IMR-90 (cell line): ENCODE measurements around the gene POLR1B. TPM values are rescaled to one million over a fixed set of nuclear protein-coding genes. Genes with fewer than 3 reads are reported as not detected.
"Not testable (repeated sequence)": the region's sequence is repeated elsewhere in the genome, so short reads cannot be mapped to it uniquely, and the experiment has no call there.

Experiments
- ATAC-seq: fragments of 200-7000 bp; cut with Tn5 transposase; 2 replicates; pipeline ENCODE4 v1.9.1; 2020; ENCODE audit warnings: low read depth, mild to moderate bottlenecking, moderate library complexity
- BruUV-seq: library from RNA; stranded (reverse); fragments of 400-500 nt; replicated peaks from 2 replicates; lab custom pipeline; 2021; lab: Mats Ljungman, UMichigan
- CTCF ChIA-PET: fragments of 300-600 bp; formaldehyde crosslinking; extraction: SDS; loops from one replicate; lab custom pipeline; 2021; ENCODE audit warnings: antibody characterized with exemption; lab: Yijun Ruan, JAX
- POLR2A ChIA-PET: fragments of 300-600 bp; sonication (Branson Sonifier 250); formaldehyde crosslinking; loops from one replicate; lab custom pipeline; 2022; ENCODE audit warnings: antibody characterized with exemption; ENCODE audit not compliant: unreplicated experiment; lab: Charles Lee
- DNase-seq: peaks from one replicate; pipeline ENCODE4 v3.0.0; 2013
- H2AFZ ChIP-seq: replicated peaks from 2 replicates; pipeline ENCODE3; 2013; ENCODE audit warnings: low read length, mild to moderate bottlenecking; ENCODE audit not compliant: poor library complexity
- H2AK5ac ChIP-seq: 2 replicates; pipeline ENCODE4 v1.6.1; 2013; ENCODE audit warnings: low read depth, low read length, inconsistent platforms
- H2AK9ac ChIP-seq: replicated peaks from 2 replicates; pipeline ENCODE3; 2013; ENCODE audit warnings: mild to moderate bottlenecking, low read depth, low read length, moderate library complexity; ENCODE audit not compliant: poor library complexity
- H2BK120ac ChIP-seq: 2 replicates; pipeline ENCODE4 v1.6.1; 2013; ENCODE audit warnings: low read depth, low read length, inconsistent platforms
- H2BK15ac ChIP-seq: 3 replicates; pipeline ENCODE4 v1.6.1; 2013; ENCODE audit warnings: low read depth, low read length, inconsistent platforms
- H2BK20ac ChIP-seq: 2 replicates; pipeline ENCODE4 v1.6.1; 2013; ENCODE audit warnings: low read depth, mild to moderate bottlenecking, inconsistent platforms, low read length, moderate library complexity
- H2BK5ac ChIP-seq: 2 replicates; pipeline ENCODE4 v1.6.1; 2013; ENCODE audit warnings: mild to moderate bottlenecking, low read depth, low read length, inconsistent platforms; ENCODE audit not compliant: poor library complexity, severe bottlenecking
- H3K14ac ChIP-seq: replicated peaks from 2 replicates; pipeline ENCODE4 v1.6.1; 2013; ENCODE audit warnings: low read depth, low read length, inconsistent platforms
- H3K18ac ChIP-seq: 2 replicates; pipeline ENCODE4 v1.6.1; 2013; ENCODE audit warnings: low read depth, low read length, control low read depth
- H3K23ac ChIP-seq: 2 replicates; pipeline ENCODE4 v1.6.1; 2013; ENCODE audit warnings: low read depth, low read length, inconsistent platforms
- H3K27ac ChIP-seq: 2 replicates; pipeline ENCODE4 v1.5.1; 2013; ENCODE audit warnings: mild to moderate bottlenecking, control low read depth, low read length; ENCODE audit not compliant: insufficient read depth
- H3K27me3 ChIP-seq: 2 replicates; pipeline ENCODE4 v1.6.1; 2013; ENCODE audit warnings: low read length; ENCODE audit not compliant: control insufficient read depth, insufficient read depth
- H3K36me3 ChIP-seq: 2 replicates; pipeline ENCODE4 v1.6.1; 2013; ENCODE audit warnings: low read length, mixed read lengths; ENCODE audit not compliant: control insufficient read depth, insufficient read depth
- H3K4ac ChIP-seq: 2 replicates; pipeline ENCODE4 v1.6.1; 2013; ENCODE audit warnings: low read depth, low read length, inconsistent platforms
- H3K4me1 ChIP-seq: 2 replicates; pipeline ENCODE4 v1.6.1; 2013; ENCODE audit warnings: low read length, mixed read lengths; ENCODE audit not compliant: control insufficient read depth, insufficient read depth
- H3K4me2 ChIP-seq: 2 replicates; pipeline ENCODE4 v1.6.1; 2013; ENCODE audit warnings: low read depth, mild to moderate bottlenecking, control low read depth, low read length, moderate library complexity
- H3K4me3 ChIP-seq: 2 replicates; pipeline ENCODE4 v1.5.1; 2013; ENCODE audit warnings: low read depth, mild to moderate bottlenecking, control low read depth, low read length, moderate library complexity; ENCODE audit not compliant: insufficient read depth
- H3K56ac ChIP-seq: 2 replicates; pipeline ENCODE4 v1.6.1; 2013; ENCODE audit warnings: low read length, inconsistent platforms; ENCODE audit not compliant: insufficient read depth; ENCODE audit errors: extremely low read depth
- H3K79me1 ChIP-seq, 2 experiments: 2 replicates each; pipeline ENCODE4 v1.6.1; 2013; ENCODE audit warnings: low read length in 2 of 2, inconsistent platforms in 1 of 2, low read depth in 1 of 2
- H3K9ac ChIP-seq: 2 replicates; pipeline ENCODE4 v1.6.1; 2013; ENCODE audit warnings: low read depth, low read length, control low read depth
- H3K9me1 ChIP-seq: 2 replicates; pipeline ENCODE4 v1.6.1; 2013; ENCODE audit warnings: low read length, inconsistent platforms; ENCODE audit not compliant: insufficient read depth
- H3K9me3 ChIP-seq: 2 replicates; pipeline ENCODE4 v1.6.1; 2013; ENCODE audit warnings: low read length; ENCODE audit not compliant: control insufficient read depth, insufficient read depth
- H4K20me1 ChIP-seq: 2 replicates; pipeline ENCODE4 v1.6.1; 2013; ENCODE audit warnings: low read length, inconsistent platforms; ENCODE audit not compliant: insufficient read depth
- H4K5ac ChIP-seq: 2 replicates; pipeline ENCODE4 v1.6.1; 2013; ENCODE audit warnings: mild to moderate bottlenecking, low read depth, low read length, control low read depth
- H4K8ac ChIP-seq, 2 experiments: 2 replicates each; pipeline ENCODE4 v1.6.1; 2013; ENCODE audit warnings: low read depth in 2 of 2, low read length in 2 of 2, control low read depth in 1 of 2, inconsistent platforms in 1 of 2
- H4K91ac ChIP-seq: 2 replicates; pipeline ENCODE4 v1.6.1; 2013; ENCODE audit warnings: low read depth, low read length, inconsistent platforms; ENCODE audit not compliant: insufficient read depth
- MAFK ChIP-seq: IDR thresholded peaks from 2 replicates; pipeline ENCODE4 v1.6.1; 2012; ENCODE audit warnings: low read depth, low read length, improper control_type of control experiment
- NFE2L2 ChIP-seq: fragments of 150-350 bp; IDR thresholded peaks from 2 replicates; pipeline ENCODE4 v1.6.1; 2016; ENCODE audit warnings: low read depth, mild to moderate bottlenecking, low read length
- WGBS, 2 experiments: methylation state at CpG; one replicate each; pipeline versions ENCODE4 v1.1.5 to v1.1.7; 2013; ENCODE audit warnings: missing lambda C conversion rate in 2 of 2; ENCODE audit not compliant: insufficient read length in 1 of 2; ENCODE audit errors: extremely low coverage in 2 of 2; 5-methylcytosine and 5-hydroxymethylcytosine counted together
- dilution Hi-C: fragments of 300-500 bp; cut with HindIII; formaldehyde crosslinking; loops from one replicate; pipeline ENCODE4 v1.14.3; 2018; ENCODE audit warnings: low sequenced_read_pairs; ENCODE audit not compliant: unreplicated experiment
- in situ Hi-C: fragments of 300-500 bp; cut with MboI; formaldehyde crosslinking; loops from 3 replicates; pipeline ENCODE4 v1.14.3; 2019; ENCODE audit warnings: low sequenced_read_pairs, inconsistent platforms, mixed read lengths
- intact Hi-C: fragments of 100-400 bp; cut with micrococcal nuclease; formaldehyde crosslinking; loops from 2 replicates; pipeline ENCODE4 v1.10.0; 2022
- polyA plus RNA-seq, 3 experiments: library from polyadenylated mRNA; depleted of rRNA; stranded (reverse); fragments of >200 nt; gene quantifications; 2 replicates each; pipeline ENCODE4 v1.2.3, GENCODE V29; 2012; ENCODE audit warnings: low replicate concordance in 1 of 3
- total RNA-seq: library from RNA; depleted of rRNA; stranded (reverse); fragments of >200 nt; gene quantifications from 2 replicates; pipeline ENCODE4 v1.2.3, GENCODE V29; 2012

Gene POLR1B
- total and polyA plus RNA-seq, 2 of the 4 experiments (the other 2 are of a cell fraction), result 10.5 to 24.6 TPM

DNA sequence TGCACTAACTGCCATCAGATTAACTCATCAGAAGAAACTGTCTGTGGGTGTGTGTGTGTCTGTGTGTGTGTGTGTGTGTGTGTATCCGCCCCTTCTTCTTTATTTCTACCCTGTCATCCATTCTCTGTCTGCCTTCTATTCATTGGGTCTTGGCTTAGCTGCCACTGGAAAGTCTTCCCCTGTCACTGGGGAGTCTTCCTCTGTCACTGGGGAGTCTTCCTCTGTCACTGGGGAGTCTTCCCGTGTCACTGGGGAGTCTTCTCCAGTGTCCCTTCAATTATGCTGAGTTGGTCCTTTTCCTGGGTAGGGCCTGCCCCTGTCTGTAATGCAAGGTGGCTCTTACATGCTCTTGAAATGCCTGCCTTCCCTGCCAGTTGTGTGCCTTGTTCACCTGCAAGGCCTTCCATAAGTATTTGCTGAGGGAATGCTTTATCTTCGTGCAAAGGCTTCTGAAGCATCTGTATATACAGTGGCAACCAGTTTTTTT, 18.9 kb upstream of the POLR1B start:
- peaks cover 0 to 5% of the 10 kb centered on the region in 2 experiments; a peak in 3 of 4 replicates for H3K79me1 ChIP-seq
- intact Hi-C loops, result no loop called here
- 0 out of 2 replicates have a peak, but pooled peaks cover 3% of the 10 kb centered on the region for H3K9me1 ChIP-seq
- H3K27ac ChIP-seq, result no peak overlapping the region
- no peak overlapping the region for H2BK20ac ChIP-seq
- H3K4ac ChIP-seq, result no peak overlapping the region
- no peak overlapping the region for H2AFZ ChIP-seq
- no peak overlapping the region for H2BK5ac ChIP-seq
- H3K27me3 ChIP-seq, result no peaks in the 10 kb centered on the region
- no peaks in the 10 kb centered on the region for H3K4me1 ChIP-seq
- H4K91ac ChIP-seq, result no peak overlapping the region
- no peaks in the 10 kb centered on the region for H3K9me3 ChIP-seq
- in situ Hi-C loops, result no loop called here
- no peak overlapping the region for H4K5ac ChIP-seq
- H3K4me2 ChIP-seq, result no peak overlapping the region
- H3K23ac ChIP-seq, result no peak overlapping the region
- H2BK120ac ChIP-seq, result no peak overlapping the region
- TF ChIP-seq MAFK, result peak; percentile 58
- no peak for TF ChIP-seq NFE2L2
- no peak overlapping the region for H3K56ac ChIP-seq
- WGBS, 2 experiments, result no CpG with 5 or more reads among the region's 3 CpGs
- no peak overlapping the region for H3K14ac ChIP-seq
- CTCF ChIA-PET, result no interaction called here
- H3K36me3 ChIP-seq, result peaks cover 33% of the 10 kb centered on the region
- H2AK9ac ChIP-seq, result no peak overlapping the region
- no peak overlapping the region for H2BK15ac ChIP-seq
- no peak overlapping the region for H2AK5ac ChIP-seq
- no TSS peak for BruUV-seq
- DNase-seq (no peak), ATAC-seq (no peak)
- no peak overlapping the region for H4K8ac ChIP-seq
- POLR2A ChIA-PET, result no interaction called here
- no peak overlapping the region for H3K18ac ChIP-seq
- H3K4me3 ChIP-seq, result no peak overlapping the region
- H4K20me1 ChIP-seq, result no peaks in the 10 kb centered on the region
- dilution Hi-C loops, result no loop called here
- H3K9ac ChIP-seq, result no peak overlapping the region

- H2BK5ac ChIP-seq, H4K5ac ChIP-seq, in situ Hi-C loops, H2AK9ac ChIP-seq, H3K27me3 ChIP-seq, H3K27ac ChIP-seq, H3K4ac ChIP-seq, H2AK5ac ChIP-seq, H3K4me2 ChIP-seq, ATAC-seq, POLR2A ChIA-PET, H2AFZ ChIP-seq, H3K56ac ChIP-seq, dilution Hi-C loops, intact Hi-C loops, H2BK20ac ChIP-seq, H4K91ac ChIP-seq, H2BK120ac ChIP-seq, H3K9me1 ChIP-seq, H3K79me1 ChIP-seq, H3K4me1 ChIP-seq, H3K9me3 ChIP-seq, H3K14ac ChIP-seq, DNase-seq, H4K20me1 ChIP-seq, CTCF ChIA-PET, H4K8ac ChIP-seq, H3K23ac ChIP-seq, H3K4me3 ChIP-seq, H3K9ac ChIP-seq, H3K18ac ChIP-seq, H2BK15ac ChIP-seq, BruUV-seq: not testable (repeated sequence)
- peaks cover 39% of the 10 kb centered on the region for H3K36me3 ChIP-seq
- WGBS, 2 experiments, result no CpG with 5 or more reads among the region's 3 CpGs
Measured at GRCh38 chr2:112524276-112524675, 18.0 kb upstream of the POLR1B start.
